Caco-2 (cell line): Measurements from ENCODE around the gene ADISSP. TPM values are rescaled to one million over a fixed set of nuclear protein-coding genes. Genes with fewer than 3 reads are reported as not detected.

ENCODE experiments used
- BruUV-seq: library from RNA; stranded (reverse); fragments of 400-500 nt; replicated peaks from 2 replicates; lab custom pipeline; 2021; lab: Mats Ljungman, UMichigan
- CTCF ChIA-PET: fragments of 300-600 bp; sonication (Branson Sonifier 250); formaldehyde crosslinking; loops from one replicate; lab custom pipeline; 2022; ENCODE audit warnings: antibody characterized with exemption; lab: Charles Lee
- POLR2A ChIA-PET: fragments of 300-600 bp; sonication (Branson Sonifier 250); formaldehyde crosslinking; loops from one replicate; lab custom pipeline; 2022; ENCODE audit warnings: antibody characterized with exemption; lab: Charles Lee
- DNase-seq, 2 experiments: peaks; one replicate each; pipeline versions ENCODE4 v3.0.0 to v3.0.0-alpha.2; 2020 to 2022
- H3K27me3 ChIP-seq: replicated peaks from 2 replicates; pipeline ENCODE4 v1.6.0; 2011; ENCODE audit warnings: low read length; ENCODE audit not compliant: control insufficient read depth, insufficient read depth
- H3K36me3 ChIP-seq: 2 replicates; pipeline ENCODE4 v1.5.1; 2011; ENCODE audit warnings: low read length; ENCODE audit not compliant: control insufficient read depth, insufficient read depth
- H3K4me1 ChIP-seq: fragments of 250-450 bp; sonication (Bioruptor Pico); 2 replicates; pipeline ENCODE4 v1.5.1; 2020; ENCODE audit warnings: mild to moderate bottlenecking
- H3K4me3 ChIP-seq: 2 replicates; pipeline ENCODE4 v1.5.1; 2011; ENCODE audit warnings: low read depth, mild to moderate bottlenecking, control low read depth, low read length
- H3K9me3 ChIP-seq: fragments of 250-450 bp; sonication (Bioruptor Pico); 2 replicates; pipeline ENCODE4 v1.5.1; 2020; ENCODE audit warnings: mild to moderate bottlenecking, moderate library complexity
- H3K27ac Mint-ChIP-seq: one replicate; pipeline ENCODE4 v1.8.0; 2022; ENCODE audit warnings: mixed read lengths; ENCODE audit not compliant: unreplicated experiment
- H3K27me3 Mint-ChIP-seq: one replicate; pipeline ENCODE4 v1.8.0; 2022; ENCODE audit warnings: mixed read lengths; ENCODE audit not compliant: insufficient read depth, unreplicated experiment
- H3K36me3 Mint-ChIP-seq: one replicate; pipeline ENCODE4 v1.8.0; 2022; ENCODE audit warnings: mild to moderate bottlenecking, mixed read lengths; ENCODE audit not compliant: insufficient read depth, unreplicated experiment
- H3K4me1 Mint-ChIP-seq: one replicate; pipeline ENCODE4 v1.8.0; 2022; ENCODE audit warnings: low read depth, mixed read lengths; ENCODE audit not compliant: unreplicated experiment
- H3K4me3 Mint-ChIP-seq: one replicate; pipeline ENCODE4 v1.8.0; 2022; ENCODE audit warnings: mild to moderate bottlenecking, moderate library complexity, mixed read lengths; ENCODE audit not compliant: unreplicated experiment
- H3K9me3 Mint-ChIP-seq: one replicate; pipeline ENCODE4 v1.8.0; 2022; ENCODE audit warnings: mixed read lengths; ENCODE audit not compliant: unreplicated experiment
- intact Hi-C: fragments of 100-400 bp; cut with micrococcal nuclease; formaldehyde crosslinking; loops from one replicate; pipeline ENCODE4 v1.10.0; 2022; ENCODE audit not compliant: unreplicated experiment
- total RNA-seq: library from RNA; stranded (reverse); gene quantifications from 2 replicates; pipeline ENCODE4 v1.2.3, GENCODE V29; 2022
- TF ChIP-seq, protein P1 (sequence below), 2 experiments: fragments of 200-600 bp in 1 of 2; IDR thresholded peaks; 1 replicate in 1 of 2; 2 replicates in 1 of 2; pipeline versions ENCODE4 v1.5.1 to v1.8.0; 2011 to 2022; ENCODE audit warnings: antibody characterized with exemption in 1 of 2, control low read depth in 1 of 2, inconsistent platforms in 1 of 2, low read depth in 1 of 2, low read length in 1 of 2, mild to moderate bottlenecking in 1 of 2, moderate library complexity in 1 of 2; ENCODE audit not compliant: insufficient read depth in 1 of 2, severe bottlenecking in 1 of 2, unreplicated experiment in 1 of 2

ADISSP gene
- total RNA-seq, 1 experiment from 2014 or later, result 56.1 TPM

GRCh38 chr20:3705491-3705969 lies 62.0 kb downstream of the ADISSP start:
- Histone ChIP-seq H3K4me1 (no peaks in the 10 kb centered on the region), H3K36me3 (no peaks in the 10 kb centered on the region), H3K9me3 (no peaks in the 10 kb centered on the region), H3K4me3 (no peak overlapping the region), H3K27me3 (no peaks in the 10 kb centered on the region; the same call in 1 of the 2 replicates)
- DNase-seq, result no peak
- POLR2A ChIA-PET, result no interaction called here
- Mint-ChIP-seq H3K27ac (no peak overlapping the region), H3K4me3 (no peak overlapping the region), H3K36me3 (no peaks in the 10 kb centered on the region), H3K4me1 (no peaks in the 10 kb centered on the region), H3K9me3 (no peaks in the 10 kb centered on the region), H3K27me3 (peaks cover 9% of the 10 kb centered on the region)
- CTCF ChIA-PET, result interaction anchor here (0.6 kb wide), 1 partner anchor 29 kb away, joined by 3 read pairs; no protein-coding TSS in a partner anchor
- intact Hi-C loops, result no loop called here
- BruUV-seq, result no TSS peak
- TF ChIP-seq, protein P1, sequence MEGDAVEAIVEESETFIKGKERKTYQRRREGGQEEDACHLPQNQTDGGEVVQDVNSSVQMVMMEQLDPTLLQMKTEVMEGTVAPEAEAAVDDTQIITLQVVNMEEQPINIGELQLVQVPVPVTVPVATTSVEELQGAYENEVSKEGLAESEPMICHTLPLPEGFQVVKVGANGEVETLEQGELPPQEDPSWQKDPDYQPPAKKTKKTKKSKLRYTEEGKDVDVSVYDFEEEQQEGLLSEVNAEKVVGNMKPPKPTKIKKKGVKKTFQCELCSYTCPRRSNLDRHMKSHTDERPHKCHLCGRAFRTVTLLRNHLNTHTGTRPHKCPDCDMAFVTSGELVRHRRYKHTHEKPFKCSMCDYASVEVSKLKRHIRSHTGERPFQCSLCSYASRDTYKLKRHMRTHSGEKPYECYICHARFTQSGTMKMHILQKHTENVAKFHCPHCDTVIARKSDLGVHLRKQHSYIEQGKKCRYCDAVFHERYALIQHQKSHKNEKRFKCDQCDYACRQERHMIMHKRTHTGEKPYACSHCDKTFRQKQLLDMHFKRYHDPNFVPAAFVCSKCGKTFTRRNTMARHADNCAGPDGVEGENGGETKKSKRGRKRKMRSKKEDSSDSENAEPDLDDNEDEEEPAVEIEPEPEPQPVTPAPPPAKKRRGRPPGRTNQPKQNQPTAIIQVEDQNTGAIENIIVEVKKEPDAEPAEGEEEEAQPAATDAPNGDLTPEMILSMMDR (IDR thresholded peaks at IDR 0.05; ENCODE audit: insufficient read depth in 1 of 2, low read depth in 1 of 2, low read length in 1 of 2, severe bottlenecking in 1 of 2, unreplicated experiment in 1 of 2), result no peak

DNA sequence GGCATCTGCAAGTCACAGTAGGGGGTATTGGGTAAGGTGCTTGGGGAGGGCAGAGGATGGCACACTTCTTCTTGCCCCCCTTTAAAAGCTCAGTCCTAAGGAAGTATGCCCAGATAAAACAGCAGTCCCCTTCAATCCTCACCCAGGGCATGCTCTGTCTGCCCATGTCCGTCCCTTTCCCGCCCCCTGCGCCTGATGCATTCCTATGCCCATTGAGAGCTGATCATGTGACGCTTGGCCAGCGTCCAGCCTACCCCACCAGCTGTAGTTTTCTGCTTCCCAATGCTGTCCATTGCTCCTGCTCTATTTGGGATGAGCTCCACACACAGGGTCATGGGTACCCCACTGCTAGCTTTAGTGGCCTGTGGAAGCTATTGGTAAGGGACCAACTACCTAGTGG lies 63.5 kb downstream of the ADISSP start:
- Histone ChIP-seq H3K4me3 (no peak overlapping the region), H3K9me3 (no peaks in the 10 kb centered on the region), H3K4me1 (no peaks in the 10 kb centered on the region), H3K36me3 (no peaks in the 10 kb centered on the region), H3K27me3 (no peaks in the 10 kb centered on the region; the same call in 1 of the 2 replicates)
- DNase-seq, result no peak
- TF ChIP-seq, protein P1 (IDR thresholded peaks at IDR 0.05; ENCODE audit: insufficient read depth in 1 of 2, low read depth in 1 of 2, low read length in 1 of 2, severe bottlenecking in 1 of 2, unreplicated experiment in 1 of 2), result no peak
- intact Hi-C loops, result no loop called here
- Mint-ChIP-seq H3K4me3 (no peak overlapping the region), H3K9me3 (no peaks in the 10 kb centered on the region), H3K4me1 (no peaks in the 10 kb centered on the region), H3K36me3 (no peaks in the 10 kb centered on the region), H3K27ac (no peak overlapping the region), H3K27me3 (peaks cover 9% of the 10 kb centered on the region)
- BruUV-seq, result no TSS peak
- POLR2A ChIA-PET, result no interaction called here
- CTCF ChIA-PET, result interaction anchor here (0.6 kb wide), 1 partner anchor 28 kb away, joined by 4 read pairs; no protein-coding TSS in a partner anchor

Other genes with a start within 250 kb of the ADISSP start
- not detected in 2 replicates for gene GFRA4, start 104.4 kb downstream of the ADISSP start, total RNA-seq
- 0.12 and 0.23 TPM in 2 replicates for gene ADAM33, start 85.7 kb downstream of the ADISSP start, total RNA-seq
- gene SIGLEC1, start 55.2 kb downstream of the ADISSP start, total RNA-seq, result not detected in 2 replicates
- not detected in 2 replicates for gene HSPA12B, start 35.1 kb downstream of the ADISSP start, total RNA-seq
- gene SPEF1, start 13.7 kb upstream of the ADISSP start, total RNA-seq, result not detected in 2 replicates
- gene CENPB, start 19.0 kb upstream of the ADISSP start, total RNA-seq, result 72.7 and 84.3 TPM in 2 replicates
- gene CDC25B, start 28.6 kb upstream of the ADISSP start, total RNA-seq, result 59.0 and 66.7 TPM in 2 replicates
- gene AP5S1, start 52.8 kb upstream of the ADISSP start, total RNA-seq, result 14.9 and 17.3 TPM in 2 replicates
- 49.3 and 56.4 TPM in 2 replicates for gene MAVS, start 79.1 kb upstream of the ADISSP start, total RNA-seq
- 55.8 and 58.3 TPM in 2 replicates for gene PANK2, start 121.6 kb upstream of the ADISSP start, total RNA-seq
- 9.1 and 12.4 TPM in 2 replicates for gene RNF24, start 247.8 kb upstream of the ADISSP start, total RNA-seq